Body of pancreas (tissue), 4 donors: ENCODE measurements around the gene KLHL1. TPM values are rescaled to one million over a fixed set of nuclear protein-coding genes. Genes with fewer than 3 reads are reported as not detected.

ENCODE experiments used
- ATAC-seq: fragments of 150-250 bp; one replicate; pipeline ENCODE4 v1.9.1; 2016
- DNase-seq, 4 donors: peaks; one replicate each; pipeline ENCODE4 v3.0.0-alpha.2; 2019
- H3K27ac ChIP-seq, 4 donors: fragments of 200-600 bp; sonication (generic); 1 replicate in 3 of 4; 2 replicates in 1 of 4; pipeline versions ENCODE4 v1.5.1 to v1.6.1; 2016 to 2019; ENCODE audit warnings: mild to moderate bottlenecking in 1 of 4, mixed read lengths in 1 of 4, moderate library complexity in 1 of 4
- H3K27me3 ChIP-seq, 2 donors: fragments of 200-600 bp; sonication (generic); one replicate each; pipeline ENCODE4 v1.6.0; 2016; ENCODE audit warnings: mild to moderate bottlenecking in 1 of 2
- H3K36me3 ChIP-seq, 2 donors: fragments of 200-600 bp; sonication (generic); replicated peaks in 1 of 2; 2 replicates each; pipeline ENCODE4 v1.5.1; 2016; ENCODE audit warnings: low read depth in 2 of 2; ENCODE audit not compliant: insufficient read depth in 1 of 2
- H3K4me1 ChIP-seq: fragments of 200-600 bp; sonication (generic); one replicate; pipeline ENCODE4 v1.6.0; 2016
- H3K4me3 ChIP-seq, 2 donors: fragments of 200-600 bp; sonication (generic); 1 replicate in 1 of 2; 2 replicates in 1 of 2; pipeline ENCODE4 v1.5.1; 2016 to 2019
- H3K9me3 ChIP-seq, 3 donors: fragments of 200-600 bp; sonication (generic); 1 replicate in 2 of 3; 2 replicates in 1 of 3; pipeline ENCODE4 v1.5.1; 2016
- POLR2A ChIP-seq, 3 donors: fragments of 450-650 bp; IDR thresholded peaks; one replicate each; pipeline ENCODE4 v1.6.1; 2016; ENCODE audit warnings: antibody characterized with exemption in 3 of 3, mild to moderate bottlenecking in 2 of 3
- WGBS, 2 donors: methylation state at CpG; one replicate each; pipeline ENCODE4 v1.1.5; 2017; 5-methylcytosine and 5-hydroxymethylcytosine counted together
- intact Hi-C: fragments of 100-400 bp; cut with DNase I; formaldehyde crosslinking; loops from one replicate; pipeline ENCODE4 v1.15.1; 2023
- total RNA-seq, 2 donors: library from RNA; depleted of rRNA; stranded (reverse); fragments of >200 nt; gene quantifications; one replicate each; pipeline ENCODE4 v1.1.0, GENCODE V29; 2016
- TF ChIP-seq, protein P1 (sequence below), 7 experiments: fragments of 450-650 bp in 4 of 7; fragments of 200-600 bp in 3 of 7; sonication (generic) in 3 of 7; IDR thresholded peaks; one replicate each; pipeline ENCODE4 v1.5.1; 2016 to 2019; ENCODE audit warnings: antibody characterized with exemption in 7 of 7

The KLHL1 gene
- total RNA-seq, 2 donors from 2014 or later, result 0.26 TPM; not detected in 1

DNA sequence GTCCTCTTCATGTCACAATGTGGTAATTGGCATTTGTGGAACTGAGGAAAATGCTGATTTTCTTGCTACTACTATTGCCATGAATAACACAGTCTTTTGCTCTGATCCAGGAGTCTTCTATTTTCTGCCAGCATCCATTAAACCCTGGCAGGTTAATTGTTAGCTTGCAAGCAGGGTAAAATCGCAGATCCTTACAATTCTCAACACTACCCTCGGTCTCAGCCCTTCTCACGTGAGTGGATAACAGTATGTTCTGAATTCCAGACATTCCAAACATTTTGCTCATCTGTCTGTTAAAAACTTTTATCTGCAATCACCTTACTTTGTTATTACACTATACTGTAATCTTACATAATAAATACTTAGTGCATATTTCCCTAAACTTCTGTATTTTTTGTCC is 251.9 kb downstream of the KLHL1 start:
- Histone ChIP-seq H3K4me1 (no peaks in the 10 kb centered on the region), H3K9me3 (no peaks in the 10 kb centered on the region), H3K27ac (no peak overlapping the region), H3K27me3 (no peaks in the 10 kb centered on the region), H3K4me3 (no peak overlapping the region), H3K36me3 (no peaks in the 10 kb centered on the region)
- intact Hi-C loops, result loop anchor here (10.0 kb wide), 1 partner anchor 322 kb away; no protein-coding TSS in a partner anchor
- DNase-seq, result no peak
- 17 to 39% methylated on average over 3 of the region's 3 CpGs for WGBS, 2 donors
- ATAC-seq, result no peak
- no peak for TF ChIP-seq POLR2A (IDR thresholded peaks at IDR 0.05)
- TF ChIP-seq, protein P1, sequence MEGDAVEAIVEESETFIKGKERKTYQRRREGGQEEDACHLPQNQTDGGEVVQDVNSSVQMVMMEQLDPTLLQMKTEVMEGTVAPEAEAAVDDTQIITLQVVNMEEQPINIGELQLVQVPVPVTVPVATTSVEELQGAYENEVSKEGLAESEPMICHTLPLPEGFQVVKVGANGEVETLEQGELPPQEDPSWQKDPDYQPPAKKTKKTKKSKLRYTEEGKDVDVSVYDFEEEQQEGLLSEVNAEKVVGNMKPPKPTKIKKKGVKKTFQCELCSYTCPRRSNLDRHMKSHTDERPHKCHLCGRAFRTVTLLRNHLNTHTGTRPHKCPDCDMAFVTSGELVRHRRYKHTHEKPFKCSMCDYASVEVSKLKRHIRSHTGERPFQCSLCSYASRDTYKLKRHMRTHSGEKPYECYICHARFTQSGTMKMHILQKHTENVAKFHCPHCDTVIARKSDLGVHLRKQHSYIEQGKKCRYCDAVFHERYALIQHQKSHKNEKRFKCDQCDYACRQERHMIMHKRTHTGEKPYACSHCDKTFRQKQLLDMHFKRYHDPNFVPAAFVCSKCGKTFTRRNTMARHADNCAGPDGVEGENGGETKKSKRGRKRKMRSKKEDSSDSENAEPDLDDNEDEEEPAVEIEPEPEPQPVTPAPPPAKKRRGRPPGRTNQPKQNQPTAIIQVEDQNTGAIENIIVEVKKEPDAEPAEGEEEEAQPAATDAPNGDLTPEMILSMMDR (IDR thresholded peaks at IDR 0.05), result no peak

GRCh38 chr13:69828527-69828926 is 279.7 kb downstream of the KLHL1 start:
- H3K27ac ChIP-seq, result no peak overlapping the region
- WGBS, 2 donors, result 89 to 94% methylated on average over 1 to 2 of the region's 2 CpGs
- no peaks in the 10 kb centered on the region for H3K27me3 ChIP-seq
- H3K9me3 ChIP-seq, result no peaks in the 10 kb centered on the region
- no peaks in the 10 kb centered on the region for H3K4me1 ChIP-seq
- ATAC-seq, result no peak
- DNase-seq, result no peak
- no peak for TF ChIP-seq POLR2A (IDR thresholded peaks at IDR 0.05)
- TF ChIP-seq, protein P1 (IDR thresholded peaks at IDR 0.05), result no peak
- H3K36me3 ChIP-seq, result no peaks in the 10 kb centered on the region
- no peak overlapping the region for H3K4me3 ChIP-seq
- intact Hi-C loops, result no loop called here

DNA sequence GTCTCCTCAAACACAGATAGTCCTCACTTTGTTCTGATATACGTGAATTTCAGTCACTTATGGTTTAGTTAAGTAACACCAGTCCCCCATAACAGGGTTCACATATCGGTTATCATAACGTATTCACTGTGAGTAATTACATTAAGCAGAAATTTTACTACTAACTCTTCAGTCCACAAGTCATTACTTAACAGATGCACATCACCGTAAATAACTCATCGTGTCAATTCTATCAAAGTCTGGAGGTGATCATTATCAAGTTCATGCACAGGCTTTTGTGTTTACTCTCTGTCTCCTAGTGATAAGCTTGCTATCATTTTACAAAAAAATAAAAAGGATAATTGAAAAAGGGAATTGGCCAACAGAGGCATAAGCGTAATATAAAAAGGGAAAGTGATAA is 288.1 kb downstream of the KLHL1 start:
- intact Hi-C loops, result no loop called here
- 69 to 71% methylated on average over 6 of the region's 6 CpGs for WGBS, 2 donors
- no peaks in the 10 kb centered on the region for H3K36me3 ChIP-seq
- H3K27ac ChIP-seq, result no peak overlapping the region
- H3K27me3 ChIP-seq, result no peaks in the 10 kb centered on the region
- DNase-seq (no peak), ATAC-seq (no peak)
- TF ChIP-seq, protein P1 (IDR thresholded peaks at IDR 0.05), result no peak
- TF ChIP-seq POLR2A (IDR thresholded peaks at IDR 0.05), result no peak
- H3K4me3 ChIP-seq, result no peak overlapping the region
- H3K9me3 ChIP-seq, result no peaks in the 10 kb centered on the region
- H3K4me1 ChIP-seq, result no peaks in the 10 kb centered on the region

DNA sequence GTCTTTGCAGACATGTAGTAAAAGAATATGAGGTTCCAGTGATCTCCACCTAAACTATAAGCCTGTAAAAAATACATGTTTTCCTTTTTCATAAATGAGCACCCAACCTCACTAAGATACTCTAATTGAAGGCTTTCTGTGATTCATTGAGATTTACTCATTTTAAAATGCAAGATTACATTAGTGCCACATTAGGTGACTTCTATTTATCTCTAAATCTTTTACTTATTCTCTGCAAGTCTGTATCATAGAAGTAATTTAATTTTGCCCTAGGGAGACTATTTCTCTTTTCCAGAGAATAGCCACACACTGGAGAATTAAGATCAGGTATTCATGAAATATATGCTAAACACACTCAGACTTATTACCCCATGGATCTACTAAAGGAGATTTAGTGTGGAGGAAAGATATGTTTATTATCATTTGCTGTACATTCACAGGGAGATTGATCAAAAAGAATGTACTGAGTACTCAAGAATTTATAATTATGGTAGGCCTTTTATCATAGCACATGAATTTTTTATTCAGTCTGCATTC is 290.9 kb downstream of the KLHL1 start:
- Histone ChIP-seq H3K9me3 (peaks cover 0 to 8% (median 0%) of the 10 kb centered on the region in 3 donors), H3K4me3 (no peak overlapping the region), H3K27me3 (no peaks in the 10 kb centered on the region), H3K27ac (no peak overlapping the region), H3K36me3 (no peaks in the 10 kb centered on the region), H3K4me1 (no peaks in the 10 kb centered on the region)
- no peak for ATAC-seq
- intact Hi-C loops, result no loop called here
- DNase-seq, result no peak
- TF ChIP-seq, protein P1 (IDR thresholded peaks at IDR 0.05), result no peak
- TF ChIP-seq POLR2A (IDR thresholded peaks at IDR 0.05), result no peak

DNA sequence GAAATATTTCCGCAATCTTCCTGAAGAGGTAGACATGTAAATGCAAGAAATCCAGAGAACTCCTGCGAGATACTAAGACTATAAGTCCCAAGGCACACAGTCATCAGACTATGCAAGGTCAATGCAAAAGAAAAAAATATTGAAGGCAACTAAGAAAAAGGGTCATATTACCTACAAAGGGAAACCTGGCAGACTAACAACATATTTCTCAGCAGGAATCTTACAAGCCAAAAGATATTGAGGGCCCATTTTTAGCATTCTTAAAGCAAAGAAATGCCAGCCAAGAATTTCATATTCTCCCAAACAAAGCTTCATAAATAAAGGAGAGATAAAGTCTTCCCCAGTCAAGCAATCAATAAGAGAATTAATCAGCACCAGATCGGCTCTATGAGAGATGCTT is 299.1 kb downstream of the KLHL1 start:
- Histone ChIP-seq H3K27me3 (no peaks in the 10 kb centered on the region), H3K4me3 (no peak overlapping the region), H3K4me1 (no peaks in the 10 kb centered on the region), H3K27ac (no peak overlapping the region), H3K36me3 (no peaks in the 10 kb centered on the region), H3K9me3 (peaks cover 0 to 6% (median 0%) of the 10 kb centered on the region in 3 donors)
- intact Hi-C loops, result no loop called here
- 53 to 62% methylated on average over 3 of the region's 3 CpGs for WGBS, 2 donors
- no peak for ATAC-seq
- no peak for DNase-seq
- TF ChIP-seq, protein P1 (IDR thresholded peaks at IDR 0.05), result no peak
- TF ChIP-seq POLR2A (IDR thresholded peaks at IDR 0.05), result no peak
